Body of pancreas (tissue), 4 donors: ENCODE data around the gene MYO7B. TPM values are rescaled to one million over a fixed set of nuclear protein-coding genes. Genes with fewer than 3 reads are reported as not detected.

ENCODE experiments used
- ATAC-seq: fragments of 150-250 bp; one replicate; pipeline ENCODE4 v1.9.1; 2016
- DNase-seq, 4 donors: peaks; one replicate each; pipeline ENCODE4 v3.0.0-alpha.2; 2019
- H3K27ac ChIP-seq, 4 donors: fragments of 200-600 bp; sonication (generic); 1 replicate in 3 of 4; 2 replicates in 1 of 4; pipeline versions ENCODE4 v1.5.1 to v1.6.1; 2016 to 2019; ENCODE audit warnings: mild to moderate bottlenecking in 1 of 4, mixed read lengths in 1 of 4, moderate library complexity in 1 of 4
- H3K27me3 ChIP-seq, 2 donors: fragments of 200-600 bp; sonication (generic); one replicate each; pipeline ENCODE4 v1.6.0; 2016; ENCODE audit warnings: mild to moderate bottlenecking in 1 of 2
- H3K36me3 ChIP-seq, 2 donors: fragments of 200-600 bp; sonication (generic); replicated peaks in 1 of 2; 2 replicates each; pipeline ENCODE4 v1.5.1; 2016; ENCODE audit warnings: low read depth in 2 of 2; ENCODE audit not compliant: insufficient read depth in 1 of 2
- H3K4me1 ChIP-seq: fragments of 200-600 bp; sonication (generic); one replicate; pipeline ENCODE4 v1.6.0; 2016
- H3K4me3 ChIP-seq, 2 donors: fragments of 200-600 bp; sonication (generic); 1 replicate in 1 of 2; 2 replicates in 1 of 2; pipeline ENCODE4 v1.5.1; 2016 to 2019
- H3K9me3 ChIP-seq, 3 donors: fragments of 200-600 bp; sonication (generic); 1 replicate in 2 of 3; 2 replicates in 1 of 3; pipeline ENCODE4 v1.5.1; 2016
- CTCF ChIP-seq, 7 experiments: fragments of 450-650 bp in 4 of 7; fragments of 200-600 bp in 3 of 7; sonication (generic) in 3 of 7; IDR thresholded peaks; one replicate each; pipeline ENCODE4 v1.5.1; 2016 to 2019; ENCODE audit warnings: antibody characterized with exemption in 7 of 7
- POLR2A ChIP-seq, 3 donors: fragments of 450-650 bp; IDR thresholded peaks; one replicate each; pipeline ENCODE4 v1.6.1; 2016; ENCODE audit warnings: antibody characterized with exemption in 3 of 3, mild to moderate bottlenecking in 2 of 3
- WGBS, 2 donors: methylation state at CpG; one replicate each; pipeline ENCODE4 v1.1.5; 2017; 5-methylcytosine and 5-hydroxymethylcytosine counted together
- intact Hi-C: fragments of 100-400 bp; cut with DNase I; formaldehyde crosslinking; loops from one replicate; pipeline ENCODE4 v1.15.1; 2023
- total RNA-seq, 2 donors: library from RNA; depleted of rRNA; stranded (reverse); fragments of >200 nt; gene quantifications; one replicate each; pipeline ENCODE4 v1.1.0, GENCODE V29; 2016

The MYO7B gene
- total RNA-seq, 2 donors from 2014 or later, result 0.33 to 1.8 TPM

DNA sequence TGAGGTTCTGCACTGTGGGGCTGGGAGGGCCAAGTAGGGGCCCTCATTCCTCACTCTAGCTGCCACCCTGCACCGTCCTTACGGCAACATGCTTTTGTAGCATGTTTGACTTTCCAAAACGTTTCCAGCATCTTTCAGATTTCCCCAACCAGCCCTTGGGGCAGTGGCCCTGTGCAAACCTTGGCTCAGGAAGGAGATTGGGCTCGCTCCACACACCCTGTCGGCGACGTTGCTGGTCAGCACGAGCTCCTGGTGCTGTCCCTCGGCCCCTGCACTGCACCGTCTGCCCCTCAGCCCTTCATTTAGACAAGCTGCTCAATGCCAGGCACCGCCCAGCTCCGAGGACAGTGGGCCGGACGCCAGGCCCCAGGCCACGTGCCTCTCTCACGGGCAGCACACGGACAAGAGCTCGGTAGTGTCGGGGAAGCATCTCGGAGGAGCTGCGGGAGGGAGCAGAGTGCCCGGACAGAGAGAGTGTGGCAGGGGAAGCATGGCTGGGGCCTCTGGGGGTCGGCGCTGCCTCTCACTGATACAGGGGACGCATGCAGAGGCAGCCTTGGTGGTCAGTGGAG lies 117.4 kb downstream of the MYO7B start:
- no peaks in the 10 kb centered on the region for H3K27me3 ChIP-seq
- ATAC-seq, result no peak
- DNase-seq, result no peak
- no peaks in the 10 kb centered on the region for H3K9me3 ChIP-seq
- H3K27ac ChIP-seq, result no peak overlapping the region
- WGBS, 2 donors, result 70 to 73% methylated on average over 25 of the region's 25 CpGs
- intact Hi-C loops, result no loop called here
- H3K4me1 ChIP-seq, result peaks cover 12% of the 10 kb centered on the region
- no peaks in the 10 kb centered on the region for H3K36me3 ChIP-seq
- H3K4me3 ChIP-seq, result no peak overlapping the region
- TF ChIP-seq CTCF (IDR thresholded peaks at IDR 0.05), result no peak
- no peak for TF ChIP-seq POLR2A (IDR thresholded peaks at IDR 0.05)

GRCh38 chr2:127653421-127654083 lies 118.1 kb downstream of the MYO7B start:
- Histone ChIP-seq H3K4me1 (peaks cover 12% of the 10 kb centered on the region), H3K36me3 (no peaks in the 10 kb centered on the region), H3K27me3 (no peaks in the 10 kb centered on the region), H3K27ac (no peak overlapping the region), H3K4me3 (no peak overlapping the region), H3K9me3 (no peaks in the 10 kb centered on the region)
- WGBS, 2 donors, result 59 to 66% methylated on average over 16 of the region's 16 CpGs
- TF ChIP-seq CTCF (IDR thresholded peaks at IDR 0.05), result no peak
- TF ChIP-seq POLR2A (IDR thresholded peaks at IDR 0.05), result no peak
- intact Hi-C loops, result no loop called here
- ATAC-seq, result no peak
- DNase-seq, result no peak

DNA sequence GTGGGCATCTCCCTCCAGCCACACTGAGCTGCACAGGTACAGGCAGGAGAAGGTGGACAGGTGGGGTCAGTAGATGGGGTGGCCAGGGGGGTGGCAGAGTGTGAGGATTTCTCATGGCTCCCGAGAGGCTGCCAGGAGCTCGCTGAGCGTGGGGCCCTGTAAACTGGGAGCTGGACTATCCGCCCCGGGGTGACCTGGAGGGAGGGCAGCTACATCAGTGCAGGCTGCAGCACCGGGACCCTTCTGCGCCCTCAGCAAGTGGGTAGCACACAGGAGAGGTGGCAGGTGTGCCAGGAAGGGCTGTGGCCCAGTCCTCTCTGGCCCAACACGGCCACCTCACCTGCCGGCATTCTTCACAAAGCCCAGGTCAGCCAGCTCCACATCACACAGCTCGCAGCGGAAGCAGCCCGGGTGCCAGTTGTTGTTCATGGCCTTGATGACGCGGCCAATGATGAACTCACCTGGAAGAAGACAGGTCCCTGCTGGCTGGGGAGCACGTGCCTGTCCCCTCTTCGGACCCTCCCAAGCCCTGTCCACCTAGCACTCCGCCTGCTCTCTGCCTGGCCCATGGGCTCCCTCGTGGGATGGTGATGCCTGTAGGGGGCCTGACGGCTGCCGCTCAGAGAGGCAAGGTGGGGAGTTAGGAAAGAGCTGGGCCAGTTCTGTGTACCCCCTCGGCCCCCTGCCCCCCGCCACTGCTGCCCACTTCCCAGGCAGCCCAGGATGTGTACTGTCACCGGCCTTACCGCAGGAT lies 118.8 kb downstream of the MYO7B start:
- TF ChIP-seq CTCF (IDR thresholded peaks at IDR 0.05), result no peak
- no peak for TF ChIP-seq POLR2A (IDR thresholded peaks at IDR 0.05)
- Histone ChIP-seq H3K4me3 (no peak overlapping the region), H3K4me1 (peaks cover 10% of the 10 kb centered on the region), H3K9me3 (no peaks in the 10 kb centered on the region), H3K36me3 (no peaks in the 10 kb centered on the region), H3K27ac (no peak overlapping the region), H3K27me3 (no peaks in the 10 kb centered on the region)
- DNase-seq, result no peak
- intact Hi-C loops, result no loop called here
- WGBS, 2 donors, result 73 to 81% methylated on average over 5 to 21 of the region's 24 CpGs
- ATAC-seq, result no peak

DNA sequence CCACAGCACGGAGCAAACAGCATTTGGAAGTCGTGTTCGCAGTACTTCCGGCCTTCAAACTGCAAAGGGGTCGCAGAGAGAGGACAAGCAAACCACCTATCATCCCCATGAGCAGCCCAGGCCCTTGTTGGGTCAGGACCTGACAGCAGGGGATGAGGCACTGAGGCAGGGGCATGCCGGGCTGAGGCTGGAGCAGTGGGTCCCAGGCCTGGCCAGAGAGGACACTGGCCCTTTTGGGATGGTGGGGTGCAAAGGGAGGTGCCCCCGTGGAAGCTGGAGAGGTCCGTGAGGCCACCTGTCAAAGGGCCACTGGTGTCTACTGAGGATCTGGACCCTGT lies 119.3 kb downstream of the MYO7B start:
- peaks cover 5% of the 10 kb centered on the region for H3K4me1 ChIP-seq
- H3K9me3 ChIP-seq, result no peaks in the 10 kb centered on the region
- intact Hi-C loops, result no loop called here
- H3K4me3 ChIP-seq, result no peak overlapping the region
- H3K27me3 ChIP-seq, result no peaks in the 10 kb centered on the region
- TF ChIP-seq CTCF (IDR thresholded peaks at IDR 0.05) (no peak), POLR2A (IDR thresholded peaks at IDR 0.05) (no peak)
- ATAC-seq (no peak), DNase-seq (no peak)
- H3K36me3 ChIP-seq, result no peaks in the 10 kb centered on the region
- 90 to 91% methylated on average over 6 to 8 of the region's 8 CpGs for WGBS, 2 donors
- H3K27ac ChIP-seq, result no peak overlapping the region
